ENCODE measurements around the gene SYTL1.
A peak's percentile ranks its signal among the peaks of the same experiment; 100 is the strongest.

The SYTL1 gene, protein sequence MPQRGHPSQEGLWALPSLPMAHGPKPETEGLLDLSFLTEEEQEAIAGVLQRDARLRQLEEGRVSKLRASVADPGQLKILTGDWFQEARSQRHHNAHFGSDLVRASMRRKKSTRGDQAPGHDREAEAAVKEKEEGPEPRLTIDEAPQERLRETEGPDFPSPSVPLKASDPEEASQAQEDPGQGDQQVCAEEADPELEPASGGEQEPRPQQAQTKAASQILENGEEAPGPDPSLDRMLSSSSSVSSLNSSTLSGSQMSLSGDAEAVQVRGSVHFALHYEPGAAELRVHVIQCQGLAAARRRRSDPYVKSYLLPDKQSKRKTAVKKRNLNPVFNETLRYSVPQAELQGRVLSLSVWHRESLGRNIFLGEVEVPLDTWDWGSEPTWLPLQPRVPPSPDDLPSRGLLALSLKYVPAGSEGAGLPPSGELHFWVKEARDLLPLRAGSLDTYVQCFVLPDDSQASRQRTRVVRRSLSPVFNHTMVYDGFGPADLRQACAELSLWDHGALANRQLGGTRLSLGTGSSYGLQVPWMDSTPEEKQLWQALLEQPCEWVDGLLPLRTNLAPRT

DNA sequence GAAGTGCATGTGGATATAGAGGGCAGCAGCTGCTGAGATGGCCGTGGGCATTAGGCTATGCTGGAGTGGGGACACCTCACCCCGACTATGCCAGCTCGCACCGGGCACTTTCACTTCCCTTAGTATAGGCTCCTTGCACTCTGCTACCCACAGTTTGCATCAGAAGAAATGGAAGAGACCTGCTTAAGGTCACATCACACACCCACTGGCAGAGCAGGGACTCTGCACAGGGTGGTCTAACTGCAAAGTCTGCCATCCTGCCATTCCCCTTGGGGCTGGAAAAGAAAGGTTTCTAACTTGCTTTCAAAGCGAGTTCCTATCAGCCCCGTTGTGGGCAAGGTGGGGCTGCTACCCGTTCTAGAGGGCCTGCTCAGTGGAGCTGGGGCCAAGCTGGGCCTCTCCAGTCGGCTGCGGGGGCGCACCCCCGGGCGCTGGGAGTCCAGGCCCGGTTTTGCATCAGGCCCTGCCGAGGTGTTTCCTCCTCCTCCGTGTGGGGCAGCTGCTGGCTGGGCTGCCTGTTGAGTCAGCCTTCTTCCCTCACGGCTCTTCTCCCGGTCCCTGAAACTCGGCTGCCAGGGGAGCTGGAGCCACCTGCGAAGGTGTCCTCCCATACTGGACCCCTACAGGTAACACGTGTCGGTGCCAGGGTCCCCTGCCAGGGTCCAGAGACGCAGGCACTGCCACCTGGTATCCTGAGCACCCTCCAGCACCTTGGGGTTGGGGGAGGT lies at the start of gene SYTL1:
SYTL1 (plus strand) TSS at position 498 of the 728 bp plus-strand sequence. CDS start 3,313 bp downstream, outside the sequence.
- DNase-seq = no peak

DNA sequence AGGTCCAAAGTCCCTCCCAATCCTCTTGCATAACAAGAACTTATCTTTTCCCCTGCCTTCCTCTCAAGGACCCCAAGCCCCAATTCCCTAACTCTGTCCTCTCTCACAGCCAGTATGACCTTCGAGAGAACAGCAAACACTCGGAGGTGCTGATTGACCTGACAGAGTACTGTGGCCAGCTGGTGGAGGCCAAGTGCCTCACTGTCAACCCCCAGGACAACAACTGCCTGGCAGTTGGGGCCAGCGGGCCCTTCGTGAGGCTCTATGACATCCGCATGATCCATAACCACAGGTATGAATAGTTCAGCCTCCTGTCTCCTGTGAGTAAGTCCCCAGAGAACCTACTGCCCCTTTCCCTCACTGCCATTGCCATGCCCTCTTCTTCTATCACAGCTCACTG lies 49.7 kb upstream of the SYTL1 start:
- DNase-seq = no peak

- DNase-seq = no peak
These were observed 47.9 kb upstream of the SYTL1 start for GRCh38 chr1:27293915-27294314.

- peak; percentile 23 for DNase-seq
These were observed 45.0 kb upstream of the SYTL1 start for GRCh38 chr1:27296773-27297291.

DNA sequence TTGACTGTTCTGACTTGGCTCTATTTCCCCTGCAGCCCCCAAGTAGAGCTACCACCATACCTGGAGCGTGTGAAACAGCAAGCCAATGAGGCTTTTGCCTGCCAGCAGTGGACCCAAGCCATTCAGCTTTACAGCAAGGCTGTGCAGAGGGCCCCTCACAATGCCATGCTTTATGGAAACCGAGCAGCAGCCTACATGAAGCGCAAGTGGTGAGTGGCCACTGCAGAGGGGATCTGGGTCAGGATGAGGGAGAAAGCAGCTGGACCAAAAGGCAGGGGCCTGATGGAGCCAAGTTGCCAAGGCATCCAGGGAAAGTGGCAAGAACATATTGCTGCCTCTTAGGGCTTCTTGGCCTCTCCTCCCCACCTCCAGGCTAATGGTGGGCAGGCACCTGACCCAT lies 43.9 kb upstream of the SYTL1 start:
- DNase-seq = no peak

DNA sequence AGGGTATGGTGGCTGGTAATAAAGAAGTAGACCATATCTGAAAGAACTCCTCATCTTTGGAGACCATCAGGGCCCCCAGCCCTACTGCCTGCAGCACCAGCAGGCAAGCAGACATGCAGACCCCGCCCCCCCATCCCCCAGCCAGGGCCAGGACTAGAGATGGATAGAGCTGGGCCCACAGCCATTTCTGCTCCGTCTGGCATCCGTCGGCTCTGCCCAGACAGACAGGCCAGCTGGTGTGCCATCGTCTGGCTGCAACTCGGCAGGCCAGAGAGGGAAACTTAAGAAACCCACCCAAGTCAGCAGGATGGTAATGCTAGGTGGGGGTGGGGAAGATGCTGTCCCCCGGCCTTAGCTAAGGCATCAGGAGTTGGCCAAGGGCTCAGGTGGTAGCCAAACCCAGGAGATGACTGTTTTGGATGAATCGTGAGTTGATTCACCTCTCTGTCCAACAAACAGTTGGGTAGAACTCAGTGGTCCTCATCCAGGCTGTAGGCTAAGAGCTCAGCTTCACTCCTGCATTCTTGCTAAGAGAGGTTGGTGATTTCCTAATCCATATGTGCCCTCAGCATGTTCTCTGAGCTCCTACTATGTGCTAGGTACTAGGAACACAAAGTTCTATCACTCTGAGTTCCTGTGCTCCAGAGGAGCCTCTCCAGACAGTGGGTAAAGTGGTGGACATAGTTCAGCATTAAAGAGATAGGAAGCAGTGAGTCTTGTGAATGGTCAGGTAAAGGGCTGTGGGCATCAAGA lies 43.0 kb upstream of the SYTL1 start:
- DNase-seq = no peak

GRCh38 chr1:27299385-27300271 lies 42.2 kb upstream of the SYTL1 start:
- DNase-seq = no peak

DNA sequence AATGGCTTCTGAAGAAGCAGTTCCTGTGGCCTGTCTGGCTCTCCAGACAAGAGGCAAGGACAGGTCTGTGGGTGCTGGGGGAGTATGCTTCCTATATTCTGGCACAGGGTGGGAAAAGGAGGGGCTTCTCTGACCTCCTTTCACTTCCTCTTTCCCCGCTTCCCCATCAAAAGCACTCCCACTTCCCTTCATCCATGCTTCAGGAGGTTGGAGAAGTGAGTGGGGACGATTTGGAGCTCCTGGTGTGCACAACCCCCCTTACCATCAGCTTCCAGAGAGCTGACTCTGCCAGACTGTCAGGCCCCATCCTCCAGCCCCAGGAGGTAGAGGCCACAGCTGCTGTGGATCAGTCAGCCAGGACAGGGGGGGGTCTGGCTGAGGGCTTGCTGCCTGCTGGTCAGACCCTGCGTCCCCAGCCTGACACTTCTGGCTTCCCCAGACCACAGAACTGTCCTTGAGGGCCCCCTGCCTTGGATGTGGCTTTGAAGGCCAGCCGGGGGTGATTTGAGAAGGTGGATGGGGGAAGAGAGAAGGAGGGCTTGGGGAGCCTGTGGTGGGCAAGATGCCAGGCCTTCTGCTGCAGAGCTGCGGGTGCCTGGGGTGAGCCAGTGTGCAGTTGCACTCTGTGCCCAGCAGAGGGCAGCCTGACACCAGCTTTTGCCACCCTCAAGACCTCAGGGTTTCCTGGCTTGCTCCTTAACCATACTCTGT lies 41.3 kb upstream of the SYTL1 start:
- peak; percentile 82 for DNase-seq

- no peak for DNase-seq
These were observed 40.8 kb upstream of the SYTL1 start for GRCh38 chr1:27301052-27301422.

GRCh38 chr1:27301582-27302199 lies 40.1 kb upstream of the SYTL1 start:
- peak; percentile 38 for DNase-seq

GRCh38 chr1:27302612-27303011 lies 39.2 kb upstream of the SYTL1 start:
- no peak for DNase-seq

DNA sequence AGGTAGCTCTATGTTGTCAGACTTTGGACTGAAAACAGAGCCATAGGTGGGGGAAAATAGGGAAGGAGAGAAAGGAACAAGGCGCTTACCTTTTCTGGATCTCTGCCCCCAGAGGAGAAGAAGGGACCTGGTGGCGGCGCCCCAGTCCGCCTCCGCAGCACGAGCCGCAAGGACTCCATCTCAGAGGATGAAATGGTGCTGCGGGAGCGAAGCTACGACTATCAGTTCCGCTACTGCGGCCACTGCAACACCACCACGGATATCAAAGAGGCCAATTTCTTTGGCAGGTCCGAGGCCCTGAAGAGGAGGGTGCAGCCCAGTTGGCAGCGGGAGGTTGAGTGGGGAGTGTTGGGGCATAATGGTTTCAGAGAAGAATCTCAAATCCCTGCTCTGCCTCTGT lies 38.3 kb upstream of the SYTL1 start:
- DNase-seq = no peak

GRCh38 chr1:27306071-27306470 lies 35.8 kb upstream of the SYTL1 start:
- DNase-seq = no peak

- peak; percentile 84 for DNase-seq
These were observed 34.7 kb upstream of the SYTL1 start for GRCh38 chr1:27306892-27307761.

- peak; percentile 23 for DNase-seq
These were observed 33.8 kb upstream of the SYTL1 start for GRCh38 chr1:27307874-27308598.

DNA sequence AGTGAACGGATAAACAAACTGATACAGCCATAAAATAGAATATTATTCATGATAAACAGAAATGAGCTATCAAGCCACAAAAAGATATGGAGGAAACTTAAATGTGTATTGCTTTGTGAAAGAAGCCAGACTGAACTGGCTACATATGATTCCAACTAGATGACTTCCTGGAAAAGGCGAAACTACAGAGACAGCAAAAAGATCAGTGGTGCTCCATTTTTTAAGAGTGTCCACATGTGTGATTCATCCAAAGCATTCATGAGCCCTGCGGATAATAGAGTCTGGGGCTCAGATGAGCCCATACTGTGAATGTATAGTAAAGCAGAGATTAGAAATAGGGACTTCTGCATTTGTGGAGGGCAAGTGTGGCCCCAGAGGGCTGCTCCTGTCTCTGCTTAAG lies 27.7 kb upstream of the SYTL1 start:
- DNase-seq = no peak

GRCh38 chr1:27314737-27315136 lies 27.1 kb upstream of the SYTL1 start:
- no peak for DNase-seq

DNA sequence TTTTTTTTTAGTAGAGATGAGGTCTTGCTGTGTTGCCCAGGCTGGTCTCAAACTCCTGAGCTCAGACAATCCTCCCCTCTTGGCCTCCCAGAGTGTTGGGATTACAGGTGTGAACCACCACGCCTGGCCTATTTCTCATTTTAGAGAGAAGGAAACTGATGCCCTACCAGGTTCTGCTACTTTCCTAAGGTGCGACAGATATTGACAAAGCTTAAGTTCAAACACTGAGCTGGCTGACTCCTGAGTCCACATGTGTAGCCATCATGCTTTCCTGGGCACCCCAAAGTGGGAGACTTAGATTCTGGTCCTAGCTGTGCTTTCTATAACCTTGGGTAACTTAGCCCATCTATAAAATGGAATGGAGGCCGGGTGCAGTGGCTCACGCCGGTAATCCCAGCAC lies 25.0 kb upstream of the SYTL1 start:
- no peak for DNase-seq

DNA sequence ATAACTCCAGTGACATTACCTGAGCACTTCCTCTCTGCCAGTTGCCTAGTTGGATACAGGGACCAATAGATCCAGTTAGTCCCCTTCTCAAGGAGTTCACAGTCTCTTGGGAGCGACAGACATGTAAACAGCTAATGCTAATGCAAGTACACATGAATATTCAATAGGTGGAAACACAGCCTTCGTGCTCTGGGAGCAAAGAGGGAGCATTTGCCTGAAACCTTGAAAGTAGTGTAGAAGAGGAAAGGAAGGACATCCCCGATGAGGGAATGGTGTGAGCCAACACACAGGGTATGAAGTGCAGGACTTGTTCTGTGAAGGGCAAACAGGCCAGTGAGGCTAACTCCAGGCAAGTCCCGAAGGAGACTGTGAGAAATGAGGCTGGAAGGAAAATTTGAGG lies 23.7 kb upstream of the SYTL1 start:
- no peak for DNase-seq
